Sigmoid colon (tissue), 4 donors: ENCODE data around the gene XRCC5.

ENCODE experiments used
- EP300 ChIP-seq, 4 donors: sonication (generic); formaldehyde crosslinking; IDR thresholded peaks; one replicate each; pipeline ENCODE4 v1.6.1; 2017; ENCODE audit warnings: antibody characterized with exemption in 4 of 4
- POLR2A ChIP-seq, 2 donors: fragments of 450-650 bp; IDR thresholded peaks; one replicate each; pipeline ENCODE4 v1.6.1; 2016; ENCODE audit warnings: antibody characterized with exemption in 2 of 2, mild to moderate bottlenecking in 2 of 2, moderate library complexity in 2 of 2
- POLR2AphosphoS5 ChIP-seq, 4 donors: sonication (generic); formaldehyde crosslinking; IDR thresholded peaks; one replicate each; pipeline ENCODE4 v1.6.1; 2017; ENCODE audit warnings: antibody characterized with exemption in 4 of 4
- TF ChIP-seq, protein P1 (sequence below), 4 experiments: fragments of 450-650 bp in 3 of 4; fragments of 200-600 bp in 1 of 4; IDR thresholded peaks; one replicate each; pipeline ENCODE4 v1.5.1; 2016 to 2019; ENCODE audit warnings: antibody characterized with exemption in 4 of 4, mild to moderate bottlenecking in 3 of 4, moderate library complexity in 2 of 4

DNA sequence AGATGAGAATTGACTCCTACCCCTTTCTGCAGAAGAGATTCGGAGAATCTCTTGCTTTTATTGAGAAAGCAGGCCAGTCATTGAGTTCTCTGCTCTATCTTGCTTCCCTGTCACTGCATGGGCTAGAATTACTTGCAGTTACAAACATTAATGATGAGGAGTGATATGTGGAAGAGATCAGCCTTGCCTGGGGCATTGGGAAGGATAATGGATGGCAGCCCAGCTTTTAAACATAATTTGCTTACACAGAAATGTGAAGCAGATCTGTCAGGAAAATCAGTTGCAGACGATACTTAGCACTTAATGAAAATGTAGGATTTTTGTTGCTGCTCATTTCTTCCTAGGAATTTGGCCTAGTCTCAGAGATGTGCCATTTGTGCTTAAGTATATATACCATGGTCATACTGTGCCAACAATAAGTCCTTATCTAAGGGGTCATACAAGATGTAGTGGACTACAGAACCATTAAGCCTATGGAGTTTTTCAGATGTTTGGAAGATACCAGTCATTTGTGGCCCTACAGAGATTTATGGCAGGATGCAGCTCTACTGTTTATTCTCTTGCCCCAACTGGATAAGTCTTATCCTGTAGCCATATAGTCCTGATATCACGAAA, 92.7 kb downstream of the XRCC5 start:
- TF ChIP-seq, protein P1, sequence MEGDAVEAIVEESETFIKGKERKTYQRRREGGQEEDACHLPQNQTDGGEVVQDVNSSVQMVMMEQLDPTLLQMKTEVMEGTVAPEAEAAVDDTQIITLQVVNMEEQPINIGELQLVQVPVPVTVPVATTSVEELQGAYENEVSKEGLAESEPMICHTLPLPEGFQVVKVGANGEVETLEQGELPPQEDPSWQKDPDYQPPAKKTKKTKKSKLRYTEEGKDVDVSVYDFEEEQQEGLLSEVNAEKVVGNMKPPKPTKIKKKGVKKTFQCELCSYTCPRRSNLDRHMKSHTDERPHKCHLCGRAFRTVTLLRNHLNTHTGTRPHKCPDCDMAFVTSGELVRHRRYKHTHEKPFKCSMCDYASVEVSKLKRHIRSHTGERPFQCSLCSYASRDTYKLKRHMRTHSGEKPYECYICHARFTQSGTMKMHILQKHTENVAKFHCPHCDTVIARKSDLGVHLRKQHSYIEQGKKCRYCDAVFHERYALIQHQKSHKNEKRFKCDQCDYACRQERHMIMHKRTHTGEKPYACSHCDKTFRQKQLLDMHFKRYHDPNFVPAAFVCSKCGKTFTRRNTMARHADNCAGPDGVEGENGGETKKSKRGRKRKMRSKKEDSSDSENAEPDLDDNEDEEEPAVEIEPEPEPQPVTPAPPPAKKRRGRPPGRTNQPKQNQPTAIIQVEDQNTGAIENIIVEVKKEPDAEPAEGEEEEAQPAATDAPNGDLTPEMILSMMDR (IDR thresholded peaks at IDR 0.05) = no peak
- TF ChIP-seq POLR2A (IDR thresholded peaks at IDR 0.05) = no peak
- no peak for TF ChIP-seq EP300 (IDR thresholded peaks at IDR 0.05)
- TF ChIP-seq POLR2AphosphoS5 (IDR thresholded peaks at IDR 0.05) = no peak
